Measurements from ENCODE around the gene GAREM1. TPM values are rescaled to one million over a fixed set of nuclear protein-coding genes. Genes with fewer than 3 reads are reported as not detected.
A peak's percentile ranks its signal among the peaks of the same experiment; 100 is the strongest.

GAREM1 gene
- total RNA-seq, 3 donors from 2014 or later: 14.5 to 29.0 (median 19.6) TPM

- no peak for ATAC-seq
- DNase-seq: no peak
- Histone ChIP-seq H3K9me3 (no peaks in the 10 kb centered on the region), H3K36me3 (ENCODE audit: low read depth) (no peaks in the 10 kb centered on the region), H3K4me3 (no peak overlapping the region), H3K4me1 (ENCODE audit: low read depth) (no peaks in the 10 kb centered on the region)
- intact Hi-C loops (cut with DNase I, micrococcal nuclease): loop anchor here (5.0 to 10.0 kb wide), 3 partner anchors 113 to 284 kb away; partner anchors contain the start of gene GAREM1 (in 1 of the 2)
- no peak for TF ChIP-seq CTCF (IDR thresholded peaks at IDR 0.05)
Observed at GRCh38 chr18:32270341-32270740, 200.3 kb downstream of the GAREM1 start.

DNA sequence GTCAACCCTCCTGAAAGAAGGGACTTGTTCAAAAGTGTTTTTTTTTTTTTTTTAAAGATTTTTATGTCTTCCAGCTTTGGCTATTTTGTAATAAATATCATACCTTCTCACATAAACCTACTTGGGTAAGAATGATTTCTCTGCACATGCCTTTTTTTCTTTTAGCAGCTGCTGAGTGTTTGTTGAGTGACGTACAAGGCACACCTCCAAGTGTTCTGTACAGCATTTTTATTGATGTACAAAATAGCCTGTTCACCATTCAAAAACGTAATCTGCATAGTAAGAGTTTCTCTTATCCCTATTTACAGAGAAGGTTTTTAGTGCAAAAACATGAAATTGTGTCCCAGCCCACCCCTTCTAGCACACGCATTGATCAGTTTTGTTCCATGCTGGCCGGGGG is 203.2 kb downstream of the GAREM1 start:
- intact Hi-C loops (cut with DNase I, micrococcal nuclease): loop anchor here (10.0 kb wide), 2 partner anchors 103 to 207 kb away; partner anchors contain the start of gene GAREM1 (in 1 of the 2)
- TF ChIP-seq CTCF (IDR thresholded peaks at IDR 0.05): no peak
- no peak for DNase-seq
- no peak overlapping the region for H3K4me3 ChIP-seq
- peak; percentile 65 for ATAC-seq
- no peaks in the 10 kb centered on the region for H3K36me3 ChIP-seq (ENCODE audit: low read depth)
- no peaks in the 10 kb centered on the region for H3K4me1 ChIP-seq (ENCODE audit: low read depth)
- H3K9me3 ChIP-seq: no peaks in the 10 kb centered on the region

DNA sequence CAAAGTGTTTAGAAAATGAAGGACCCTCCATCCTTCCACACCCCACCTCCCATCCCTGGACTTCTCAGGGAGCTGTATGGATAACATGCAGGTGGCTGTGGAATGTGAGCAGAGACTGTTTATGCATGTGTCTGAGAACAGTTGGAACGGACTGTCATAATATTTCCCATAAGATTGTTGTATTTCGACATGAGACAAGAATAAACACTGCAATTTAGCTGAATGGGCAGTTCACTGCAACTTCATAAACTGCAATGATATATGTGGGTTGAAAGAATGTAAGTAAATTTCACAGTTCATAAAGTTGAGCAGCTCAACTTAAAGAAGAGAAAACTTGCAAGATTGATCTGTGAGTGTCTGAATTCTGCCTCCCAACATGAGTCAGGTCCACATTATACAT is 206.3 kb downstream of the GAREM1 start:
- H3K4me3 ChIP-seq: no peak overlapping the region
- intact Hi-C loops (cut with DNase I, micrococcal nuclease): loop anchor here (10.0 kb wide), 2 partner anchors 100 to 210 kb away; partner anchors contain the start of gene GAREM1 (in 1 of the 2)
- H3K9me3 ChIP-seq: no peaks in the 10 kb centered on the region
- TF ChIP-seq CTCF (IDR thresholded peaks at IDR 0.05): no peak
- DNase-seq: no peak
- H3K4me1 ChIP-seq (ENCODE audit: low read depth): peaks cover 5% of the 10 kb centered on the region
- no peaks in the 10 kb centered on the region for H3K36me3 ChIP-seq (ENCODE audit: low read depth)
- ATAC-seq: no peak

- peaks cover 5% of the 10 kb centered on the region for H3K4me1 ChIP-seq (ENCODE audit: low read depth)
- no peaks in the 10 kb centered on the region for H3K36me3 ChIP-seq (ENCODE audit: low read depth)
- DNase-seq (no peak), ATAC-seq (no peak)
- no peaks in the 10 kb centered on the region for H3K9me3 ChIP-seq
- no peak overlapping the region for H3K4me3 ChIP-seq
- no peak for TF ChIP-seq CTCF (IDR thresholded peaks at IDR 0.05)
- intact Hi-C loops (cut with DNase I, micrococcal nuclease): loop anchor here (10.0 kb wide), 2 partner anchors 97 to 213 kb away; partner anchors contain the start of gene GAREM1 (in 1 of the 2)
Observed at GRCh38 chr18:32262092-32262491, 208.6 kb downstream of the GAREM1 start.

DNA sequence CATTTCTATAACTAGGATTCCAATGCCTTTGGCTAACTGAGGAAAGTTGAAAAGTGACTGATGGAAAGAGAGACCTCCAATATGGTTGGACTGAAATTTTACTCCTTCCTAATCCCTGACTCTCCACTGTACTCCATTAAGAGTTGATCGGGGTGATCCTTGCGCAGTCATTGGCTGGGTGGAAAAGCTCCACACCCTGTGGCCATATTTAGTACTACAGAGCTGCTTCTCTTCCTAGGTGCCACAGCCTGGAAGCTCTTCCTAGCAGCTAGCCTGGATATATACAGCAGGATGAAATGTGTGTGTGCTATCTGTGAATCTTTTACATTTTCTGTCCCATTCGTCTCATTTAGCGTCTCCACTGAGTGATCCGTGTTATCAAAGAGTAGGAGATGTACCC is 209.7 kb downstream of the GAREM1 start:
- TF ChIP-seq CTCF (IDR thresholded peaks at IDR 0.05): no peak
- Histone ChIP-seq H3K9me3 (no peaks in the 10 kb centered on the region), H3K4me3 (no peak overlapping the region), H3K36me3 (ENCODE audit: low read depth) (no peaks in the 10 kb centered on the region), H3K4me1 (ENCODE audit: low read depth) (peaks cover 5% of the 10 kb centered on the region)
- DNase-seq (no peak), ATAC-seq (no peak)
- intact Hi-C loops (cut with DNase I, micrococcal nuclease): loop anchor here (10.0 kb wide), 2 partner anchors 96 to 214 kb away; partner anchors contain the start of gene GAREM1 (in 1 of the 2)

DNA sequence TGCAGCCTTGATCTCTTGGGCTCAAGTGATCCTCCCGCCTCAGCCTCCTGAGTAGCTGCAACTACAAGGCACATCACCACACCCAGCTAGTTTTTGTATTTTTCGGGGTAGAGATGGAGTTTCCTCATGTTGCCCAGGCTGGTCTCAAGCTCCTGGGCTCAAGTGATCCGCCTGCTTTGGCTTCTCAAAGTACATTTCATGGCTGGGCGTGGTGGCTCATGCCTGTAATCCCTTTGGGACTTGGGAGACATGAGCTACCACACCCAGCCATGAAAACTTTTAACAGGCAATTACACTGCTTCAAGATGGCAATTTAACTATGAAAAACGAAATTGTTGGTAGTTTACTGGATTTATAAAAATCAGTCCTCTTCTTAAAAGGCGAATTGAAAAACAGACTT is 211.1 kb downstream of the GAREM1 start:
- intact Hi-C loops (cut with DNase I, micrococcal nuclease): no loop called here

More for the DNA sequence above, 211.1 kb downstream of the GAREM1 start:
- no peak for TF ChIP-seq CTCF (IDR thresholded peaks at IDR 0.05)
- no peak overlapping the region for H3K4me3 ChIP-seq
- H3K9me3 ChIP-seq: no peaks in the 10 kb centered on the region
- DNase-seq (peak; percentile 68 to 83 (median 68)), ATAC-seq (peak; percentile 88)
- peaks cover 5% of the 10 kb centered on the region for H3K4me1 ChIP-seq (ENCODE audit: low read depth)
- no peaks in the 10 kb centered on the region for H3K36me3 ChIP-seq (ENCODE audit: low read depth)

Data from mucosa of descending colon (tissue), 3 donors.